SIG-M5 (cell line): ENCODE measurements around the gene CFAP20DC.
"Not testable (repeated sequence)": the region's sequence is repeated elsewhere in the genome, so short reads cannot be mapped to it uniquely, and the experiment has no call there.

Experiments used
- DNase-seq: peaks from one replicate; lab custom pipeline; 2025; lab: John Stamatoyannopoulos, UW

CFAP20DC gene

GRCh38 chr3:58962816-58963215 is 87.0 kb downstream of the CFAP20DC start:
- no peak for DNase-seq

GRCh38 chr3:58962040-58962651 is 87.7 kb downstream of the CFAP20DC start:
- DNase-seq: no peak

DNA sequence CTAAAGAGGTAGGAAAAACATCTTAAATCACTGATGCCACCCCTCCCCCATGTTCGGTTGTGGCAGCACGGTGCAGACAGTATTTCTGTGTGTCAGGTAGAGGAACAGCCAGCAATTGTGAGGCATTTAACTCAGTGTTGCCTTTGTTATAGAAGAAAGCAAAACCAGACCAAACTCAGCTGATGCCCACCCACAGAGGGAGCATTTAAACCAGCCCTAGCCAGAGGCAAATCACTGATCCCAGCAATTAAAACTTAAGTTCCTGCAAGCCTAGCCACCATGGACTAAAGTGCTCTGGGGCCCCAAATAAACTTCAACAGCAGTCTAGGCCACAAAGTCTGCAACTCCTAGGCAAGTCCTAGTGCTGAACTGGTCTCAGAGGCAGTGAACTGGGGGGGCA is 94.5 kb downstream of the CFAP20DC start:
- no peak for DNase-seq

DNA sequence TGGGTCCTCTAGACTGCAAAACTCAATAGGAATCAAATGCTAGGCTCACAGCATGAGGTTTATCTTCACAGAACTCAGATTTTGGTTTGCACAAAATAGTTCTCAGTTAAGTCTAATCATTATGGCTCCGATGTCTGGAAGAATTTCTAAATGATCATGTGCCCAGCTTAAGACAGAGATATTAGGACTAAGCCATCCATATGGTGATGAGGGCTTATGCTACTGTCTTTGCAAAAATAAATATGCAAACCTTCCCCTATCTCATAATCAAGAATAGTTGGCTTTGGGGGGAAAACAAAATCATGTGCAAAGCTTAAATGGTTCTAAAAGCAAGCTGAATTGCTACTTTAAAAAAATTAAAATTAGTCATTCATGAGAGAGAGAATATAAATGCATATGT is 96.5 kb downstream of the CFAP20DC start:
- no peak for DNase-seq

- DNase-seq: no peak
These were observed 97.5 kb downstream of the CFAP20DC start for GRCh38 chr3:58952128-58952917.

- no peak for DNase-seq
These were observed 101.8 kb downstream of the CFAP20DC start for GRCh38 chr3:58948018-58948417.

- no peak for DNase-seq
These were observed 103.0 kb downstream of the CFAP20DC start for GRCh38 chr3:58946875-58947274.

DNA sequence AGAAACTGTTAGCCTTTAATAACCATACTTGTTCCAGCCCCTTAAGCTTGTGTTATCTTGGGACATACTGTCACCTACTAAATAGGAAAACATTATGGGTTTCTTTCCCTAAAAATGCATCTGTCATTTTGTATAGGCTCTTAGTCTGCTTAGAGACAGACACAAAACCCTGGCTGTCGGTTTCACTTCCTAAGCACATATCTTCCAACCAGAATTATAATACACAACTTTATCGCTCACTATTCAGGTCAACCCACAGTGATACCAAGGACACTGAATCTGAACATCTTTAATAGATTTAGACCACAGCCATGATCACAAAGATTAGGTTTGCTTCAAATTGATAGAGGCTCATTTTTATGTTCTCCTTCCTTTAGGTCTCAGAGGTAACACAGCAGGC is 111.8 kb downstream of the CFAP20DC start:
- no peak for DNase-seq

DNA sequence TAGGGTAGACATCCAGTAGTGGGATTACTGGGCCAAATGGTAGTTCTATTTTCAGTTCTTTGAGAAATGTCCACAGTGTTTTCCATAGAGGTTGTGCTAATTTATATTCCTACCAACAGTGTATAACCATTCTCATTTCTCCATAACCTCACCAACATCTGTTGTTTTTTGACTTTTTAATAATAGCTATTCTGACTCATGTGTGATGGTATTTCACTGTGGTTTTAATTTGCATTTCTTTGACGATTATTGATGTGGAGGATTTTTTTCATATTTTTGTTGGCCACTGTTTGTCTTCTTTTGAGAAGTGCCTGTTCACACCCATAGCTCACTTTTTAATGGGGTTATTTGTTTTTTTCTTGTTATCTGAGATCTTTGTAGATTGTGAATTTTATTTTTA is 125.2 kb downstream of the CFAP20DC start:
- no peak for DNase-seq

DNA sequence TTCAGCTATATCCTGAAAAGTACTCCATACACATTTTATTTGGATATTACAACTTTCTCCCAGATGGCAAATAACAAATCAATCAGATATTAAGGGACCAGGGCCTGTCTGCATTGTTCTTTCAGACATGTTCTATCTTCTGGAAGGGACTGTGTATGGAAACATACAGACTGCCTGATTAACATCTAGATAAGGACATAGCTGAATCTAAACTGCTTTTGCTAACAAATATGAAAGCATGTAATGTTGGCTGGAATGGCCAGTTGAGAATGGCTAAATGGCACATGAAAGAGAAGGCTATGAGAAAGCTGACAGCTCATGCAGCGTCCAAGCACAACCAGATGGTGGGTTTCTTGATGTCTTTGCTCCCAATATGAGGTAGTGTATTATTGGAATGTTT is 149.4 kb downstream of the CFAP20DC start:
- DNase-seq: no peak

DNA sequence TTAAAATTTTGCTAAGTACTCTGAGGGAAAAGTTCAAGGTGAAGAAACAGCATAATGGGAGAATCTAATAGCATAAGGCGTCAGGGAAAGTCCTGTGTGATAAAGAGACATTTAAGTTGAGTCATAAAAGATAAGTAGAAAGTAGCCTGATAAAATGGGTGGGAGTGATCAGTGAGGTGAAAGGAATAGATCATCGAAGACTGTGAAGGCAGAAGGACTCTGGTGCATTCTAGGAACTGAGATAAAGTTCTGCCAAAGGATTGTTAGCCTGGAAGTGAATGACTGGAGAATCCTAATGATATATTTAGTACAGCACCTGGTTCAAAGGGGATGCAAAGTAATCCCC is 149.9 kb downstream of the CFAP20DC start:
- DNase-seq: no peak

- DNase-seq: no peak
These were observed 150.5 kb downstream of the CFAP20DC start for GRCh38 chr3:58899159-58899952.

DNA sequence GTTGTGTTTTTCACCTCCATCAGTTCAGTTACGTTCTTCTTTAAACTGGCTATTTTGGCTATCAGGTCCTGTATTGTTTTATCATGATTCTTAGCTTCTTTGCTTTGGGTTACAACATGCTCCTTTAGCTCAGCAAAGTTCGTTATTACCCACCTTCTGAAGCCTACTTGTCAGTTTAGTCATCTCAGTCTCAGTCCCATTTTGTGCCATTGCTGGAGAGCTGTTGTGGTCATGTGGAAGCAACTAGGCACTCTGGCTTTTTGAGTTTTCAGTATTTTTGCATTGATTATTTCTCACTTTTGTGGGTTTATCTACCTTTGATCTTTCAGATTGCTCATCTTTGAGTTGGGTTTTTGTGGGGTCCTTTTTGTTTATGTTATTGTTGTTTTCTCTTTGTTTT is 151.3 kb downstream of the CFAP20DC start:
- DNase-seq: no peak

- DNase-seq: no peak
These were observed 152.2 kb downstream of the CFAP20DC start for GRCh38 chr3:58897646-58898045.

DNA sequence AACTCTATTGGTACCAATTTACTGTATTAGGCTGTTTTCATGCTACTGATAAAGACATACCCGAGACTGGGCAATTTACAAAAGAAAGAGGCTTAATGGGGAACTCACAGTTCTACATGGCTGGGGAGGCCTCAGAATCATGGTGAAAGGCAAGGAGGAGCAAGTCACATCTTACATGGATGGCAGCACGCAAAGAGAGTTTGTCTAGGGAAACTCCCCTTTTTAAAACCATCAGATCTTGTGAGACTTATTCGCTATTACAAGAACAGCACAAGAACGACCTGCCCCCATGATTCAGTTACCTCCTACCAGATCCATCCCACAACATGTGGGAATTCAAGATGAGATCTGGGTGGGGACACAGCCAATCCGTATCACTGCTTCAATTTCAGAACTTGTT is 154.1 kb downstream of the CFAP20DC start:
- DNase-seq: not testable (repeated sequence)

DNA sequence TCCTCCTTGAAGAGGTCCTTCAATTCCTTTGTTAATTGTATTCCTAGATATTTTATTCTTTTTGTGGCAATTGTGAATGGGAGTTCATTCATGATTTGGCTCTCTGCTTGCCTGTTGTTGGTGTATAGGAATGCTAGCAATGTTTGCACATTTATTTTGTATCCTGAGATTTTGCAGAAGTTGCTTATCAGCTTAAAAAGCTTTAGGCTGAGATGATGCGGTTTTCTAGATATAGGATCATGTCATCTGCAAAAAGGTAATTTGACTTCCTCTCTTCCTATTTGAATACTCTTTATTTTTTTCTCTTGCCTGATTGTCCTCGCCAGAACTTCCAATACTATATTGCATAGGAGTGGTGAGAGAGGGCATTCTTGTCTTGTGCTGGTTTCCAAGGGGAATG is 157.3 kb downstream of the CFAP20DC start:
- not testable (repeated sequence) for DNase-seq

DNA sequence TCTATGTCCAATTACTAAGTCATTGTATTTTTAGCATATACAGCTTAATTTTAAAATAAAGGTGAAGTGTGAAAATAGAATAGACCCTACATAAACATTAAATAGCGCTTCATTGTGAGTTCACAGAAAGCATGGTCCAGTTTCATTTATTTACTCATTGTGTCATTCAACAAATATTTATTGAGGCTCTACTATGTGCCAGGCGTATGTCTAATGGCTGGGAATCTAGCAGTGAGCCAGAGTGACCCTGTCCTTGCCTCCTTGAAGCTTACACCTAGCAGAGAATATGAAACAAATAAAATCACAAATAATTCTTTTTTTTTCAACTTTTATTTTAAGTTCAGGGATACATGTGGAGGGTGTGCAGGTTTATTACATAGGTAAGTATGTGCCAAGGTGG is 161.7 kb downstream of the CFAP20DC start:
- DNase-seq: no peak

DNA sequence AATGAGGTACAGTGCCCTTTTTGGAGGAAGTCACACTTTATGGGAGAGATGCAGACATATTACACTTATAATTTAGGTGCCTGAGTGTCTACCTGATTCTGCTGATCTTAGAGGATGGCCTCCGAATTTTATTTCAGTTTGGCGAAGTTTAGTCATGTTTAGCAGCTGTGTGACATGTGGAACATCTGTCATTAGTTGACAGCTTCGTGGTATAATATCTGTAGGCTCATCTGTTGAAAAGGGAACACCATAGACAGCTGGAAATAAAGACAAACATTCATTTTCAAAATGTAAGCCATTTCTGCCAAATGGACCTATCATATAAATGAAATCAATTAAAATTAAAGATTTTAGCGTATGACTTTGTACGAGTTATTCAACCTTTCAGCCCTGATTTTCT is 165.4 kb downstream of the CFAP20DC start:
- no peak for DNase-seq

- no peak for DNase-seq
These were observed 169.6 kb downstream of the CFAP20DC start for GRCh38 chr3:58880182-58880581.

GRCh38 chr3:58874795-58875194 is 175.0 kb downstream of the CFAP20DC start:
- DNase-seq: no peak

- DNase-seq: no peak
These were observed 175.5 kb downstream of the CFAP20DC start for GRCh38 chr3:58874248-58874741.

DNA sequence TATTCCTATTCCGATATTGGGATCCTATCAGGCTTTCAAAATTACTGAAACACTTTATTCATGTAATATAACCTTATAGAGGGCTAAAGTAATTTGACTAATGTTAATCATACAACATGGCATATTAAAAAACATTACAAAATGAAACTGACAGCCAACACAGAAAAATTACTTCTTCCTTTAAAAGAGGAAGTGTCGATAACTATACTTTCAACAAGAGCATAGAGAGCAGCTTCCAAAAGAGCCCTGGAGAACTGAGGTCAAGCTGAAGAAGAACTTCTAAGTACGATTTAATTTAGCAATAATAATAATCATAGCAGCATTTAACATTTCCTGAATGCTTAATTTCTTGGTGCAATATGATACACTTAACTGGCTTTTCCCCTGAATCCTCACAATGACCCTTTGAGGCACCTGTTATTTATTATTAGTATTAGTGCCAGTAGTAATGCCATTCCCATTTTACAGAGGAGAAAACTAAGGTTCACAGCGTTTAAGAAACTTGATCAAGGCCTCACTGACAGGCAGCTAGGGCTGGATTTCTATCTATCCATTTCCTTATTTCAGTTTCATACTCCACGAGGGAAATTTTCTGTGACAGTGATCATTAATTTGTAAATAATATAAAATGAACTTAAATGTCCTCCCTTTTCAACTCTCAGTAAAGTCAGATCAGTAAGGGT is 181.6 kb downstream of the CFAP20DC start:
- no peak for DNase-seq
